ENCODE data around the gene CDT1.

- TF ChIP-seq CTCF (IDR thresholded peaks at IDR 0.05), result no peak
- TF ChIP-seq POLR2A (IDR thresholded peaks at IDR 0.05), result no peak
- TF ChIP-seq EP300 (IDR thresholded peaks at IDR 0.05), result no peak
Measured at GRCh38 chr16:88822281-88823040, 18.9 kb downstream of the CDT1 start.

Data from ovary (tissue), 3 donors.